Measurements from ENCODE around the gene CD84. TPM values are rescaled to one million over a fixed set of nuclear protein-coding genes. Genes with fewer than 3 reads are reported as not detected.

The CD84 gene
- polyA plus RNA-seq, 3 donors = 14.5 to 33.5 (median 31.8) TPM

DNA sequence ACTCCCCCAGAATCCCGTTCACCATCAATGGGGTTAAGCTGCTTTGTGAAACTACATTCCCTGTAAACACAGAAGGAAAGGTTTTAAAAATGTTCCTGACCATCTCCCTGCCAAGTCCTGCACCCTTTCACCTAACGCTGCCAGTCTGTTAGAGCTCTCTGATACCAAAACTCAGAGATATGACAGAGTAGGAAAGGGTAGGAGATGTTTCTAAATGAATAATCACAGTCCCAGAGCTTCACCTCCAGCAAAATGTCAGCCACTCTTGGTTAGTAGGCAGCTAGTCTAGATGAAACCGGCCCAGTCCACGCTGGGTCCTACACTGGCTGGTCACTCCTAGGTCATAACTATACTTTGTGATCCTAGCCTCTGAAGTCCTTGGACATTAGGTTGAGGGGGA lies 83.0 kb downstream of the CD84 start:
- no peak overlapping the region for H3K4me2 ChIP-seq (replicated peaks; ENCODE audit: extremely low read depth, low read length, poor library complexity, severe bottlenecking)
- Mint-ChIP-seq H3K9me3 (peaks cover 0 to 12% (median 7%) of the 10 kb centered on the region in 7 donors), H3K4me1 (peaks cover 15% of the 10 kb centered on the region), H3K4me3 (no peak overlapping the region), H3K36me3 (no peaks in the 10 kb centered on the region), H3K27ac (no peak overlapping the region), H3K27me3 (ENCODE audit: low read depth in 3 of 3) (no peaks in the 10 kb centered on the region)
- intact Hi-C loops (cut with micrococcal nuclease) = no loop called here
- no peaks in the 10 kb centered on the region for H3K79me2 ChIP-seq (ENCODE audit: insufficient read depth, low read length)
- DNase-seq = no peak
- no peaks in the 10 kb centered on the region for H4K20me1 ChIP-seq (ENCODE audit: insufficient read depth, low read length)
- no peak overlapping the region for H3K9ac ChIP-seq (ENCODE audit: insufficient read depth, low read length, poor library complexity, severe bottlenecking)
- WGBS (ENCODE audit: insufficient coverage) = no CpG with 5 or more reads among the region's 4 CpGs
- peaks cover 10 to 13% of the 10 kb centered on the region in 2 donors for H3K4me1 ChIP-seq (ENCODE audit: control insufficient read depth in 1 of 2, insufficient read depth in 2 of 2, low read length in 2 of 2)
- no peaks in the 10 kb centered on the region for H3K27me3 ChIP-seq (ENCODE audit: control insufficient read depth in 2 of 2, insufficient read depth in 2 of 2, low read length in 2 of 2)
- no peak overlapping the region for H3K27ac ChIP-seq (ENCODE audit: low read depth in 1 of 2, low read length in 2 of 2)
- no peak overlapping the region for H3K4me3 ChIP-seq (replicated peaks in 1 of 3; ENCODE audit: low read depth in 2 of 3, low read length in 3 of 3)
- H2AFZ ChIP-seq (ENCODE audit: insufficient read depth, low read depth, low read length, poor library complexity, severe bottlenecking) = no peak overlapping the region
- H3K36me3 ChIP-seq (replicated peaks in 1 of 2; ENCODE audit: control insufficient read depth in 1 of 2, insufficient read depth in 2 of 2, low read length in 2 of 2) = no peaks in the 10 kb centered on the region
- TF ChIP-seq CTCF (IDR thresholded peaks at IDR 0.05) = no peak
- H3K9me3 ChIP-seq (replicated peaks in 1 of 2; ENCODE audit: control insufficient read depth in 1 of 2, insufficient read depth in 1 of 2, low read length in 2 of 2) = no peaks in the 10 kb centered on the region

DNA sequence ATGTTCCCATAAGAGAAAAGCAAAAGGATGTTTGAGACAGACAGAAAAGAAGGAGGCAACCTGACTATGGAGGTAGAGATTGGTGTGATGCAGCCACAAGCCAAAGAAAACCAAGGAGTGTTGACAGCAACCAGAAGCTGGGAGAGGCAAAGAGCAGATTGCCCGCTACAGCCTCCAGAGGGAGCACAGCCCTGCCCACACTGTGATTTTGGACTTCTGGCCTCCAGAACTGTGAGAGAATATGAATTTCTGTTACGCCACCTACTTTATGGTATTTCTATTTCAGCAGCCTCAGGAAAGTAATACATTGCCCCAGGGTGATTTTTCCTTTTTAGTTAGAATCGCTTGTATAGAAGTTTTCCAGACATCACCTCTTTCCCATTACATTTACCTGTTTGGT lies 84.7 kb downstream of the CD84 start:
- TF ChIP-seq CTCF (IDR thresholded peaks at IDR 0.05) = peak; percentile 38
- H3K79me2 ChIP-seq (ENCODE audit: insufficient read depth, low read length) = no peaks in the 10 kb centered on the region
- H3K4me1 ChIP-seq (ENCODE audit: control insufficient read depth in 1 of 2, insufficient read depth in 2 of 2, low read length in 2 of 2) = peaks cover 3 to 7% of the 10 kb centered on the region in 2 donors
- no peaks in the 10 kb centered on the region for H4K20me1 ChIP-seq (ENCODE audit: insufficient read depth, low read length)
- no peaks in the 10 kb centered on the region for H3K36me3 Mint-ChIP-seq
- 100% methylated on average over 1 of the region's 3 CpGs for WGBS (ENCODE audit: insufficient coverage)
- no peak overlapping the region for H3K9ac ChIP-seq (ENCODE audit: insufficient read depth, low read length, poor library complexity, severe bottlenecking)
- H3K4me3 ChIP-seq (replicated peaks in 1 of 3; ENCODE audit: low read depth in 2 of 3, low read length in 3 of 3) = no peak overlapping the region
- no peak overlapping the region for H2AFZ ChIP-seq (ENCODE audit: insufficient read depth, low read depth, low read length, poor library complexity, severe bottlenecking)
- no peaks in the 10 kb centered on the region for H3K27me3 ChIP-seq (ENCODE audit: control insufficient read depth in 2 of 2, insufficient read depth in 2 of 2, low read length in 2 of 2)
- no peak overlapping the region for H3K27ac Mint-ChIP-seq
- H3K4me3 Mint-ChIP-seq = no peak overlapping the region
- H3K36me3 ChIP-seq (replicated peaks in 1 of 2; ENCODE audit: control insufficient read depth in 1 of 2, insufficient read depth in 2 of 2, low read length in 2 of 2) = no peaks in the 10 kb centered on the region
- H3K27me3 Mint-ChIP-seq (ENCODE audit: low read depth in 3 of 3) = peaks cover 0 to 4% (median 0%) of the 10 kb centered on the region in 3 donors
- no peak overlapping the region for H3K27ac ChIP-seq (ENCODE audit: low read depth in 1 of 2, low read length in 2 of 2)
- no peak for DNase-seq
- H3K4me2 ChIP-seq (replicated peaks; ENCODE audit: extremely low read depth, low read length, poor library complexity, severe bottlenecking) = no peak overlapping the region
- H3K9me3 ChIP-seq (replicated peaks in 1 of 2; ENCODE audit: control insufficient read depth in 1 of 2, insufficient read depth in 1 of 2, low read length in 2 of 2) = no peaks in the 10 kb centered on the region
- peaks cover 9% of the 10 kb centered on the region for H3K4me1 Mint-ChIP-seq
- intact Hi-C loops (cut with micrococcal nuclease) = no loop called here
- peaks cover 0 to 12% (median 7%) of the 10 kb centered on the region in 7 donors for H3K9me3 Mint-ChIP-seq

Data from CD14-positive monocyte (primary cell).